Ishikawa (cell line): ENCODE results near the gene SLC11A2.

Experiments
- CEBPB ChIP-seq: IDR thresholded peaks from 2 replicates; pipeline ENCODE4 v1.6.1; 2012
- CREB1 ChIP-seq: IDR thresholded peaks from 2 replicates; pipeline ENCODE4 v1.6.1; 2012; ENCODE audit warnings: low read depth
- EGR1 ChIP-seq: IDR thresholded peaks from 2 replicates; pipeline ENCODE4 v1.6.1; 2012
- EP300 ChIP-seq: IDR thresholded peaks from 2 replicates; pipeline ENCODE4 v1.6.1; 2012; ENCODE audit warnings: borderline replicate concordance
- FOXM1 ChIP-seq: IDR thresholded peaks from 2 replicates; pipeline ENCODE4 v1.6.1; 2012; ENCODE audit warnings: low read depth, borderline replicate concordance
- NFIC ChIP-seq: IDR thresholded peaks from 2 replicates; pipeline ENCODE4 v1.6.1; 2012
- RAD21 ChIP-seq: IDR thresholded peaks from 2 replicates; pipeline ENCODE4 v1.6.1; 2012; ENCODE audit warnings: low read depth
- TAF1 ChIP-seq: IDR thresholded peaks from 2 replicates; pipeline ENCODE4 v1.6.1; 2012; ENCODE audit warnings: low read depth, mild to moderate bottlenecking
- TCF12 ChIP-seq: IDR thresholded peaks from 2 replicates; pipeline ENCODE4 v1.6.1; 2012; ENCODE audit warnings: low read depth
- TEAD4 ChIP-seq: IDR thresholded peaks from 2 replicates; pipeline ENCODE4 v1.6.1; 2012
- YY1 ChIP-seq: IDR thresholded peaks from 2 replicates; pipeline ENCODE4 v1.6.1; 2012; ENCODE audit warnings: low read depth
- ZBTB7A ChIP-seq: IDR thresholded peaks from 2 replicates; pipeline ENCODE4 v1.6.1; 2012; ENCODE audit warnings: low read depth
- TF ChIP-seq, protein P1 (sequence below): IDR thresholded peaks from 2 replicates; pipeline ENCODE4 v1.6.1; 2012
- TF ChIP-seq, protein P2 (sequence below): IDR thresholded peaks from 2 replicates; pipeline ENCODE4 v1.6.1; 2012
- TF ChIP-seq, protein P3 (sequence below): IDR thresholded peaks from 2 replicates; pipeline ENCODE4 v1.6.1; 2012; ENCODE audit warnings: low read depth, mild to moderate bottlenecking

Gene SLC11A2

DNA sequence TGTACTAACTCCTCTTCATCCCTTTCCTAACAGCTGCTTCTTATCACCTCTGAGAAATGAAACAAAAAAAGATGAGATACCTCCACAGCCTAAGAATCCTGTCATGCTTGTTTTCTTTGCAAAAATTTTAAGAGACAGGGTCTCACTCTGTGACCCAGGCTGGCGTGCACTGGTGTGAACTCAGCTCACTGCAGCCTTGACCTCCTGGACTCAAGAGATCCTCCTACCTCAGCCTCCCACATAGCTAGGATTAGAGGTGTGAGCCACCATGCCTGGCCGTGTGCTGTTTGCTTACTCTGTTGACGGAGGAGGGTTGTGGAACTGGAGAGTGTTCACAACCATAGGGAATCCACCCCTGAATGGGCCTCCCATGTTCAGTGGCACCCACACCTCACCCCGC, 41.0 kb upstream of the SLC11A2 start:
- TF ChIP-seq CEBPB (no peak), ZBTB7A (no peak), TEAD4 (no peak), TAF1 (no peak)

DNA sequence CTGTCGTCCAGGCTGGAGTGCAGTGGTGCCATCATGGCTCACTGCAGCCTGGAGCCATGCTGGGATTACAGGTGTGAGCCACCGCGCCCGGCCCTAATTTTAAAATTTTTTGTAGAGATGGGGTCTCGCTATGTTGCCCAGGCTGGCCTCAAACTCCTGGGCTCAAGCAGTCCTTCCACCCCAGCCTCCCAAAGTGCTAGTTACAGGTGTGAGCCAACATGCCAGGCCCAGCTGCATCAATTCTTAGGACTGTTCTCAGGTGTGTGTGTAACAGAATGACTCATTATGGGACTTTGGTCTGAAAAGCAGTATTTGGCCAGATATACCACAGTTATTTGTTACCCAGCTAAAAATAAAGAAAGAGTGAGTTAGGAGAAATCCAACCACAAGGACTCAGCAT, 39.3 kb upstream of the SLC11A2 start:
- TF ChIP-seq ZBTB7A: no peak
- TF ChIP-seq, protein P1, sequence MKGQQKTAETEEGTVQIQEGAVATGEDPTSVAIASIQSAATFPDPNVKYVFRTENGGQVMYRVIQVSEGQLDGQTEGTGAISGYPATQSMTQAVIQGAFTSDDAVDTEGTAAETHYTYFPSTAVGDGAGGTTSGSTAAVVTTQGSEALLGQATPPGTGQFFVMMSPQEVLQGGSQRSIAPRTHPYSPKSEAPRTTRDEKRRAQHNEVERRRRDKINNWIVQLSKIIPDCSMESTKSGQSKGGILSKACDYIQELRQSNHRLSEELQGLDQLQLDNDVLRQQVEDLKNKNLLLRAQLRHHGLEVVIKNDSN: no peak
- TF ChIP-seq YY1: no peak
- TF ChIP-seq, protein P2, sequence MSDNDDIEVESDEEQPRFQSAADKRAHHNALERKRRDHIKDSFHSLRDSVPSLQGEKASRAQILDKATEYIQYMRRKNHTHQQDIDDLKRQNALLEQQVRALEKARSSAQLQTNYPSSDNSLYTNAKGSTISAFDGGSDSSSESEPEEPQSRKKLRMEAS: no peak
- TF ChIP-seq NFIC: no peak
- TF ChIP-seq, protein P3, sequence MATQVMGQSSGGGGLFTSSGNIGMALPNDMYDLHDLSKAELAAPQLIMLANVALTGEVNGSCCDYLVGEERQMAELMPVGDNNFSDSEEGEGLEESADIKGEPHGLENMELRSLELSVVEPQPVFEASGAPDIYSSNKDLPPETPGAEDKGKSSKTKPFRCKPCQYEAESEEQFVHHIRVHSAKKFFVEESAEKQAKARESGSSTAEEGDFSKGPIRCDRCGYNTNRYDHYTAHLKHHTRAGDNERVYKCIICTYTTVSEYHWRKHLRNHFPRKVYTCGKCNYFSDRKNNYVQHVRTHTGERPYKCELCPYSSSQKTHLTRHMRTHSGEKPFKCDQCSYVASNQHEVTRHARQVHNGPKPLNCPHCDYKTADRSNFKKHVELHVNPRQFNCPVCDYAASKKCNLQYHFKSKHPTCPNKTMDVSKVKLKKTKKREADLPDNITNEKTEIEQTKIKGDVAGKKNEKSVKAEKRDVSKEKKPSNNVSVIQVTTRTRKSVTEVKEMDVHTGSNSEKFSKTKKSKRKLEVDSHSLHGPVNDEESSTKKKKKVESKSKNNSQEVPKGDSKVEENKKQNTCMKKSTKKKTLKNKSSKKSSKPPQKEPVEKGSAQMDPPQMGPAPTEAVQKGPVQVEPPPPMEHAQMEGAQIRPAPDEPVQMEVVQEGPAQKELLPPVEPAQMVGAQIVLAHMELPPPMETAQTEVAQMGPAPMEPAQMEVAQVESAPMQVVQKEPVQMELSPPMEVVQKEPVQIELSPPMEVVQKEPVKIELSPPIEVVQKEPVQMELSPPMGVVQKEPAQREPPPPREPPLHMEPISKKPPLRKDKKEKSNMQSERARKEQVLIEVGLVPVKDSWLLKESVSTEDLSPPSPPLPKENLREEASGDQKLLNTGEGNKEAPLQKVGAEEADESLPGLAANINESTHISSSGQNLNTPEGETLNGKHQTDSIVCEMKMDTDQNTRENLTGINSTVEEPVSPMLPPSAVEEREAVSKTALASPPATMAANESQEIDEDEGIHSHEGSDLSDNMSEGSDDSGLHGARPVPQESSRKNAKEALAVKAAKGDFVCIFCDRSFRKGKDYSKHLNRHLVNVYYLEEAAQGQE: no peak
- no peak for TF ChIP-seq TCF12
- no peak for TF ChIP-seq CEBPB
- TF ChIP-seq TEAD4: no peak
- no peak for TF ChIP-seq FOXM1
- TF ChIP-seq CREB1: no peak
- no peak for TF ChIP-seq RAD21
- no peak for TF ChIP-seq EP300
- no peak for TF ChIP-seq EGR1

DNA sequence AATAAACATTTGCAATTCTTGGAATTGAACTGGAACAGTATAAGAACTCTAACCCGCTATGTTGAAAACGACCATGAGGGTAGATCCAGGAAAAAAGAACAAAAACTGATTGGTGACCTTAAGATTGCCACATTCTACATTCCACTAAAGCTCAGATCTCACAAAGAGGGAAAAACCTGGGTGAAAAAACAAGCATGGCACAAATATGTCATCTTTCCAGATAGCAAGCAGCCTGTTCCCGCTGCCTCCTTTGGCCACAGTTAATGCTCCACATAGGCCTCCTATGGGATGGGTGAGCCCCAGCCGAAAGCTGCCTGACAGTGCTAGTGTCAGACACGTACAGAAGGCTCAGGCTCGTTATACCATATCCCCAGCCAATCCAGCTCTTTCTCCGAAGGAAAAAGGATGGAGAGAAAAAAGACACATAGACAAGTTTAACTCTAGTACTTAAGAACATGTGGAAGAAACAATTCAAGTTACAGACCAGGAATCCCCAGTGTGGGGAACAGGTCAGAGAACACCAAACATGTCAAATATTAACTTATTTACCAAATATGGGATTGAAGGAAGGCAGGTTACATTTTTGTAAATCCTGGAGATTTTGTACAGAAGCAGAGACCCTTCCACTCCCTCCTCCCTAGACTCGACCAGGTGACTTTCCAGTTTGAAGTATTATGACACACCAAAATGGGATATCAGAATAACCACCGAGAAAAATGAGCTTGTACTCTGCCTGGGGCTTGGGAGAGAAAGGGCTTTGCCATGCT, 36.6 kb upstream of the SLC11A2 start:
- TF ChIP-seq NFIC: no peak
- TF ChIP-seq TEAD4: no peak
- TF ChIP-seq, protein P2: no peak
- no peak for TF ChIP-seq FOXM1
- no peak for TF ChIP-seq EGR1
- TF ChIP-seq EP300: no peak
- no peak for TF ChIP-seq TCF12
- TF ChIP-seq YY1: no peak
- no peak for TF ChIP-seq CEBPB
- no peak for TF ChIP-seq RAD21
- TF ChIP-seq CREB1: no peak
- TF ChIP-seq, protein P3: no peak

DNA sequence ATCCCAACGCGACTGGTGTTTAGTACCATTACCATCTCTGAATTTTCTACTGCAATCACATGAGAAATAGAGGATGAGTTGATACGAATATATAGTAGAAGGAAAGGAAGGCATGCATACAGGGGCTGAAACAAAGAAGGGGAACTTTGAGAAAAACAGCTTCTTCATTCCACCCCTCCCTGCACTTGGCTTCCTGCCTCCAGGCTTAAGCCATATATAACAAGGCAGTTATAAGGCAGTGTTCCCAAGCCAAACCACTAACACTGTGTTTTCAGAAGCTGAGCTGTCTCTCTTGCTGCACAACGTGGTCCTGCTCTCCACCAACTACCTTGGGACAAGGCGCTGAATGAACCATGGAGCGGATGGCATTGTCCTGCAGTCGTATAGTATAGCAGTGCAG, 32.9 kb upstream of the SLC11A2 start:
- TF ChIP-seq CEBPB (no peak), NFIC (no peak), RAD21 (no peak), EGR1 (no peak), TEAD4 (no peak), ZBTB7A (no peak)

DNA sequence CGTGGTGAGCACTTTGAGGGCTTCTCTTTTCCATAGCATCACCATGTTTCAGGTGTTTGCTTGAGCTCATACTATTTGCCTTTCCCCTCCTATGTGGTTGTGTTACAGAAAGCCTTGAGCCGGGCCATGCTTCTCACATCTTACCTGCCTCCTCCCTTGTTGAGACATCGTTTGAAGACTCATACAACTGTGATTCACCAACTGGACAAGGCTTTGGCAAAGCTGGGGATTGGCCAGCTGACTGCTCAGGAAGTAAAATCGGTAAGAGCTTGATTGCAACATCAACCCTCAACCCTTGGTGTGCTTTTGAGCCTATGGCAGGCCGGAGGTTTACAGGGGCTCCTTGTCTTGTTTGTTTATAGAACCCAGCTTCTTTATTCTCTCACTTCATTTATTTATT, 30.1 kb upstream of the SLC11A2 start:
- TF ChIP-seq, protein P1: no peak
- TF ChIP-seq, protein P2: no peak
- TF ChIP-seq CEBPB: peak; percentile 34; the same call in 1 of the 2 replicates
- TF ChIP-seq RAD21: no peak
- no peak for TF ChIP-seq FOXM1
- TF ChIP-seq YY1: no peak
- no peak for TF ChIP-seq ZBTB7A
- no peak for TF ChIP-seq TAF1

DNA sequence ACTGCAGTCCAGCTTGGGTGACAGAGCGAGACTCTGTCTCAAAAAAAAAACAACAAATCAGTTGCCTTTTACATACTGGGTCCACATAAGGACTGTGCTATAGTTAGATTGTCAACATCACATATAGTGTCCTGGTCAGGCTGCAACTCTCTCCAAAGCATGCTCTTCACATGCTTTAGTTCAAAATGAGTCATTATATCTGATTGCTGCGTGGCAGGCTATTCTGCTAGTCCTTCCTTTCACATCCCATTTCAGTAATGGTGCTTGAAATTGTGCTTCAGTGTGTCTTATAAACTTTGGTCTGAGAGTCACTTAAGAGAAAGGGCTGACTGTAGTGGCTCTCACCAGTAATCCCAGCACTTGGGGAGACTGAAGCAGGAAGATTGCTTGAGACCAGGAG, 28.9 kb upstream of the SLC11A2 start:
- TF ChIP-seq FOXM1 (no peak), CEBPB (no peak), TAF1 (no peak), CREB1 (no peak), EGR1 (no peak), ZBTB7A (no peak), EP300 (no peak), RAD21 (no peak), NFIC (no peak), TEAD4 (no peak), YY1 (no peak), TCF12 (no peak)
- TF ChIP-seq, protein P3: no peak
- TF ChIP-seq, protein P2: no peak
- TF ChIP-seq, protein P1: no peak
